C4-2B (cell line): ENCODE measurements around the gene ACR.
"Not testable (repeated sequence)": the region's sequence is repeated elsewhere in the genome, so short reads cannot be mapped to it uniquely, and the experiment has no call there.

Experiments used
- ZFX ChIP-seq: fragments of 450-650 bp; IDR thresholded peaks from 2 replicates; pipeline ENCODE4 v1.6.1; 2017
- TF ChIP-seq, protein P1 (sequence below): fragments of 450-650 bp; conservative IDR thresholded peaks from 2 replicates; pipeline ENCODE4 v1.5.1; 2017; ENCODE audit warnings: mild to moderate bottlenecking

- TF ChIP-seq, protein P1, sequence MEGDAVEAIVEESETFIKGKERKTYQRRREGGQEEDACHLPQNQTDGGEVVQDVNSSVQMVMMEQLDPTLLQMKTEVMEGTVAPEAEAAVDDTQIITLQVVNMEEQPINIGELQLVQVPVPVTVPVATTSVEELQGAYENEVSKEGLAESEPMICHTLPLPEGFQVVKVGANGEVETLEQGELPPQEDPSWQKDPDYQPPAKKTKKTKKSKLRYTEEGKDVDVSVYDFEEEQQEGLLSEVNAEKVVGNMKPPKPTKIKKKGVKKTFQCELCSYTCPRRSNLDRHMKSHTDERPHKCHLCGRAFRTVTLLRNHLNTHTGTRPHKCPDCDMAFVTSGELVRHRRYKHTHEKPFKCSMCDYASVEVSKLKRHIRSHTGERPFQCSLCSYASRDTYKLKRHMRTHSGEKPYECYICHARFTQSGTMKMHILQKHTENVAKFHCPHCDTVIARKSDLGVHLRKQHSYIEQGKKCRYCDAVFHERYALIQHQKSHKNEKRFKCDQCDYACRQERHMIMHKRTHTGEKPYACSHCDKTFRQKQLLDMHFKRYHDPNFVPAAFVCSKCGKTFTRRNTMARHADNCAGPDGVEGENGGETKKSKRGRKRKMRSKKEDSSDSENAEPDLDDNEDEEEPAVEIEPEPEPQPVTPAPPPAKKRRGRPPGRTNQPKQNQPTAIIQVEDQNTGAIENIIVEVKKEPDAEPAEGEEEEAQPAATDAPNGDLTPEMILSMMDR: not testable (repeated sequence)
- TF ChIP-seq ZFX: not testable (repeated sequence)
Observed at GRCh38 chr22:50782253-50782652, 44.2 kb downstream of the ACR start.
